ENCODE results near the gene C1QTNF9.
A peak's percentile ranks its signal among the peaks of the same experiment; 100 is the strongest.

The C1QTNF9 gene

GRCh38 chr13:24267801-24268200, 41.6 kb upstream of the C1QTNF9 start:
- DNase-seq: no peak
- TF ChIP-seq CTCF (IDR thresholded peaks at IDR 0.05; ENCODE audit: low read depth, low read length, missing control alignments): no peak
- in situ Hi-C loops (cut with HindIII; ENCODE audit: low pct_ligation_motif_present, low sequenced_read_pairs): no loop called here
- H3K4me3 ChIP-seq (ENCODE audit: low read depth, low read length): no peak overlapping the region
- no peak overlapping the region for H3K27ac ChIP-seq
- no peaks in the 10 kb centered on the region for H3K27me3 ChIP-seq (replicated peaks)
- H3K36me3 ChIP-seq (replicated peaks): no peaks in the 10 kb centered on the region

- no peak for TF ChIP-seq CTCF (IDR thresholded peaks at IDR 0.05; ENCODE audit: low read depth, low read length, missing control alignments)
- no peak overlapping the region for H3K27ac ChIP-seq
- no peaks in the 10 kb centered on the region for H3K27me3 ChIP-seq (replicated peaks)
- in situ Hi-C loops (cut with HindIII; ENCODE audit: low pct_ligation_motif_present, low sequenced_read_pairs): no loop called here
- no peak for DNase-seq
- H3K36me3 ChIP-seq (replicated peaks): no peaks in the 10 kb centered on the region
- H3K4me3 ChIP-seq (ENCODE audit: low read depth, low read length): no peak overlapping the region
Measured at GRCh38 chr13:24269821-24270220, 39.6 kb upstream of the C1QTNF9 start.

GRCh38 chr13:24270639-24271141, 38.7 kb upstream of the C1QTNF9 start:
- TF ChIP-seq CTCF (IDR thresholded peaks at IDR 0.05; ENCODE audit: low read depth, low read length, missing control alignments): peak; percentile 16
- DNase-seq: peak; percentile 49
- in situ Hi-C loops (cut with HindIII; ENCODE audit: low pct_ligation_motif_present, low sequenced_read_pairs): no loop called here
- Histone ChIP-seq H3K36me3 (replicated peaks) (no peaks in the 10 kb centered on the region), H3K27ac (no peak overlapping the region), H3K4me3 (ENCODE audit: low read depth, low read length) (peak overlapping the region; percentile 53), H3K27me3 (replicated peaks) (no peaks in the 10 kb centered on the region)

GRCh38 chr13:24271231-24271600, 38.2 kb upstream of the C1QTNF9 start:
- peak overlapping the region; percentile 35 for H3K27ac ChIP-seq

GRCh38 chr13:24271601-24272451, 37.6 kb upstream of the C1QTNF9 start:
- in situ Hi-C loops (cut with HindIII; ENCODE audit: low pct_ligation_motif_present, low sequenced_read_pairs): no loop called here
- peak overlapping the region; percentile 35 for H3K27ac ChIP-seq

More at GRCh38 chr13:24271231-24271600, 38.2 kb upstream of the C1QTNF9 start:
- Histone ChIP-seq H3K36me3 (replicated peaks) (no peaks in the 10 kb centered on the region), H3K4me3 (ENCODE audit: low read depth, low read length) (peak overlapping the region; percentile 53), H3K27me3 (replicated peaks) (no peaks in the 10 kb centered on the region)
- no peak for DNase-seq
- in situ Hi-C loops (cut with HindIII; ENCODE audit: low pct_ligation_motif_present, low sequenced_read_pairs): no loop called here
- TF ChIP-seq CTCF (IDR thresholded peaks at IDR 0.05; ENCODE audit: low read depth, low read length, missing control alignments): no peak

More at GRCh38 chr13:24271601-24272451, 37.6 kb upstream of the C1QTNF9 start:
- no peaks in the 10 kb centered on the region for H3K27me3 ChIP-seq (replicated peaks)
- peak; percentile 78 for DNase-seq
- no peaks in the 10 kb centered on the region for H3K36me3 ChIP-seq (replicated peaks)
- H3K4me3 ChIP-seq (ENCODE audit: low read depth, low read length): peak overlapping the region; percentile 53
- no peak for TF ChIP-seq CTCF (IDR thresholded peaks at IDR 0.05; ENCODE audit: low read depth, low read length, missing control alignments)

All from brain microvascular endothelial cell (primary cell).